Measurements from ENCODE around the gene PPP1R13L.

PPP1R13L gene

GRCh38 chr19:45358213-45358792, 46.6 kb downstream of the PPP1R13L start:
- no peaks in the 10 kb centered on the region for H4K20me1 ChIP-seq (ENCODE audit: insufficient read depth, low read length, poor library complexity, severe bottlenecking)
- no peaks in the 10 kb centered on the region for H3K4me1 ChIP-seq (ENCODE audit: insufficient read depth, low read length, poor library complexity, severe bottlenecking)
- no peak overlapping the region for H3K4me2 ChIP-seq (ENCODE audit: low read depth, low read length, poor library complexity, severe bottlenecking)
- no peak for TF ChIP-seq CTCF (conservative IDR thresholded peaks at IDR 0.05; ENCODE audit: low read length)
- no peak for TF ChIP-seq EZH2phosphoT487 (IDR thresholded peaks at IDR 0.05; ENCODE audit: borderline replicate concordance)
- H3K79me2 ChIP-seq (ENCODE audit: insufficient read depth, low read length), result no peaks in the 10 kb centered on the region
- H3K27me3 ChIP-seq (ENCODE audit: insufficient read depth, low read length, poor library complexity, severe bottlenecking), result no peaks in the 10 kb centered on the region
- H3K4me3 ChIP-seq (ENCODE audit: low read length, poor library complexity, severe bottlenecking), result no peak overlapping the region
- H3K9me3 ChIP-seq (ENCODE audit: insufficient read depth, low read depth, low read length), result no peaks in the 10 kb centered on the region
- H2AFZ ChIP-seq (ENCODE audit: low read length), result no peak overlapping the region
- no peaks in the 10 kb centered on the region for H3K9me2 ChIP-seq (replicated peaks; ENCODE audit: low read depth, low read length)
- no peak overlapping the region for H3K9ac ChIP-seq (ENCODE audit: low read depth, low read length, poor library complexity, severe bottlenecking)
- no peaks in the 10 kb centered on the region for H3F3A ChIP-seq (ENCODE audit: low read depth)
- H3K36me3 ChIP-seq (ENCODE audit: insufficient read depth, low read length), result peaks cover 11% of the 10 kb centered on the region; the same call in 1 of the 2 replicates

GRCh38 chr19:45357445-45357783, 47.5 kb downstream of the PPP1R13L start:
- Histone ChIP-seq H3K9me2 (replicated peaks; ENCODE audit: low read depth, low read length) (no peaks in the 10 kb centered on the region), H3K4me2 (ENCODE audit: low read depth, low read length, poor library complexity, severe bottlenecking) (no peak overlapping the region), H3K4me1 (ENCODE audit: insufficient read depth, low read length, poor library complexity, severe bottlenecking) (no peaks in the 10 kb centered on the region), H4K20me1 (ENCODE audit: insufficient read depth, low read length, poor library complexity, severe bottlenecking) (no peaks in the 10 kb centered on the region), H3F3A (ENCODE audit: low read depth) (no peaks in the 10 kb centered on the region), H2AFZ (ENCODE audit: low read length) (no peak overlapping the region), H3K4me3 (ENCODE audit: low read length, poor library complexity, severe bottlenecking) (no peak overlapping the region), H3K36me3 (ENCODE audit: insufficient read depth, low read length) (peaks cover 11% of the 10 kb centered on the region; the same call in 1 of the 2 replicates), H3K79me2 (ENCODE audit: insufficient read depth, low read length) (no peaks in the 10 kb centered on the region), H3K9me3 (ENCODE audit: insufficient read depth, low read depth, low read length) (no peaks in the 10 kb centered on the region), H3K9ac (ENCODE audit: low read depth, low read length, poor library complexity, severe bottlenecking) (no peak overlapping the region), H3K27me3 (ENCODE audit: insufficient read depth, low read length, poor library complexity, severe bottlenecking) (no peaks in the 10 kb centered on the region)
- TF ChIP-seq CTCF (conservative IDR thresholded peaks at IDR 0.05; ENCODE audit: low read length), result no peak
- no peak for TF ChIP-seq EZH2phosphoT487 (IDR thresholded peaks at IDR 0.05; ENCODE audit: borderline replicate concordance)

GRCh38 chr19:45356760-45357444, 48.0 kb downstream of the PPP1R13L start:
- H3K27me3 ChIP-seq (ENCODE audit: insufficient read depth, low read length, poor library complexity, severe bottlenecking), result no peaks in the 10 kb centered on the region
- H3K9me2 ChIP-seq (replicated peaks; ENCODE audit: low read depth, low read length), result no peaks in the 10 kb centered on the region
- no peaks in the 10 kb centered on the region for H4K20me1 ChIP-seq (ENCODE audit: insufficient read depth, low read length, poor library complexity, severe bottlenecking)
- TF ChIP-seq EZH2phosphoT487 (IDR thresholded peaks at IDR 0.05; ENCODE audit: borderline replicate concordance) (no peak), CTCF (conservative IDR thresholded peaks at IDR 0.05; ENCODE audit: low read length) (no peak)
- H3K9me3 ChIP-seq (ENCODE audit: insufficient read depth, low read depth, low read length), result no peaks in the 10 kb centered on the region
- H3K4me1 ChIP-seq (ENCODE audit: insufficient read depth, low read length, poor library complexity, severe bottlenecking), result no peaks in the 10 kb centered on the region
- no peak overlapping the region for H3K4me3 ChIP-seq (ENCODE audit: low read length, poor library complexity, severe bottlenecking)
- H3K79me2 ChIP-seq (ENCODE audit: insufficient read depth, low read length), result no peaks in the 10 kb centered on the region
- no peak overlapping the region for H3K4me2 ChIP-seq (ENCODE audit: low read depth, low read length, poor library complexity, severe bottlenecking)
- peaks cover 11% of the 10 kb centered on the region; the same call in 1 of the 2 replicates for H3K36me3 ChIP-seq (ENCODE audit: insufficient read depth, low read length)
- H2AFZ ChIP-seq (ENCODE audit: low read length), result no peak overlapping the region
- no peaks in the 10 kb centered on the region for H3F3A ChIP-seq (ENCODE audit: low read depth)
- H3K9ac ChIP-seq (ENCODE audit: low read depth, low read length, poor library complexity, severe bottlenecking), result no peak overlapping the region
